Astrocyte (in vitro differentiated cells and primary cell): ENCODE data around the gene DCUN1D1. TPM values are rescaled to one million over a fixed set of nuclear protein-coding genes. Genes with fewer than 3 reads are reported as not detected.
A peak's percentile ranks its signal among the peaks of the same experiment; 100 is the strongest.

ENCODE experiments used
- DNase-seq: peaks from one replicate; pipeline ENCODE4 v3.0.0-alpha.2; 2010; ENCODE audit warnings: low read depth
- FAIRE-seq: peaks from 2 replicates; lab custom pipeline; 2011; peaks lifted over from hg19 to GRCh38; lab: Jason Lieb, UNC
- H2AFZ ChIP-seq: 2 replicates; pipeline ENCODE4 v1.6.0; 2012; ENCODE audit warnings: low read depth, low read length, inconsistent platforms
- H3K27ac ChIP-seq: 2 replicates; pipeline ENCODE4 v1.5.1; 2011; ENCODE audit warnings: low read depth, low read length, inconsistent platforms
- H3K27me3 ChIP-seq: 2 replicates; pipeline ENCODE4 v1.6.0; 2011; ENCODE audit warnings: low read length, inconsistent platforms; ENCODE audit not compliant: insufficient read depth
- H3K36me3 ChIP-seq: 2 replicates; pipeline ENCODE4 v1.5.1; 2011; ENCODE audit warnings: low read length, inconsistent platforms; ENCODE audit not compliant: insufficient read depth
- H3K4me1 ChIP-seq: 2 replicates; pipeline ENCODE4 v1.5.1; 2011; ENCODE audit warnings: low read length, inconsistent platforms; ENCODE audit not compliant: insufficient read depth
- H3K4me2 ChIP-seq: 2 replicates; pipeline ENCODE4 v1.6.0; 2012; ENCODE audit warnings: low read length, inconsistent platforms
- H3K4me3 ChIP-seq: 2 replicates; pipeline ENCODE4 v1.5.1; 2011; ENCODE audit warnings: low read depth, mild to moderate bottlenecking, low read length, inconsistent platforms; ENCODE audit not compliant: insufficient read depth
- H3K79me2 ChIP-seq: 2 replicates; pipeline ENCODE4 v1.6.0; 2012; ENCODE audit warnings: mild to moderate bottlenecking, low read length, inconsistent platforms; ENCODE audit not compliant: insufficient read depth
- H3K9ac ChIP-seq: 2 replicates; pipeline ENCODE4 v1.6.0; 2012; ENCODE audit warnings: mild to moderate bottlenecking, low read length, inconsistent platforms
- H3K9me3 ChIP-seq: 2 replicates; pipeline ENCODE4 v1.5.1; 2012; ENCODE audit warnings: low read depth, mild to moderate bottlenecking, low read length, inconsistent platforms; ENCODE audit not compliant: insufficient read depth
- H4K20me1 ChIP-seq: 2 replicates; pipeline ENCODE4 v1.6.0; 2012; ENCODE audit warnings: low read length, inconsistent platforms; ENCODE audit not compliant: insufficient read depth
- H3K27ac Mint-ChIP-seq: one replicate; pipeline ENCODE4 v1.8.0; 2021; ENCODE audit warnings: mild to moderate bottlenecking, mixed read lengths; ENCODE audit not compliant: unreplicated experiment
- H3K27me3 Mint-ChIP-seq: one replicate; pipeline ENCODE4 v1.8.0; 2021; ENCODE audit warnings: low read depth, mixed read lengths; ENCODE audit not compliant: unreplicated experiment
- H3K36me3 Mint-ChIP-seq: one replicate; pipeline ENCODE4 v1.8.0; 2021; ENCODE audit warnings: low read depth, mixed read lengths; ENCODE audit not compliant: unreplicated experiment
- H3K4me1 Mint-ChIP-seq: one replicate; pipeline ENCODE4 v1.8.0; 2021; ENCODE audit warnings: low read depth, mixed read lengths; ENCODE audit not compliant: unreplicated experiment
- H3K4me3 Mint-ChIP-seq: one replicate; pipeline ENCODE4 v1.8.0; 2021; ENCODE audit warnings: mild to moderate bottlenecking, moderate library complexity, mixed read lengths; ENCODE audit not compliant: unreplicated experiment
- H3K9me3 Mint-ChIP-seq: one replicate; pipeline ENCODE4 v1.8.0; 2021; ENCODE audit warnings: mild to moderate bottlenecking, mixed read lengths; ENCODE audit not compliant: unreplicated experiment
- CTCF ChIP-seq: IDR thresholded peaks from 2 replicates; pipeline ENCODE4 v1.5.1; 2011; ENCODE audit warnings: low read depth, mild to moderate bottlenecking, inconsistent platforms, low read length, moderate library complexity; ENCODE audit not compliant: insufficient read depth
- EZH2 ChIP-seq: IDR thresholded peaks from 2 replicates; pipeline ENCODE4 v1.6.1; 2012; ENCODE audit warnings: mild to moderate bottlenecking, low read length, inconsistent platforms; ENCODE audit not compliant: insufficient read depth
- total RNA-seq: library from RNA; stranded (reverse); gene quantifications from 2 replicates; pipeline ENCODE4 v1.2.1, GENCODE V29; 2021

Gene DCUN1D1
- total RNA-seq, 1 donor from 2014 or later: 50.2 TPM

DNA sequence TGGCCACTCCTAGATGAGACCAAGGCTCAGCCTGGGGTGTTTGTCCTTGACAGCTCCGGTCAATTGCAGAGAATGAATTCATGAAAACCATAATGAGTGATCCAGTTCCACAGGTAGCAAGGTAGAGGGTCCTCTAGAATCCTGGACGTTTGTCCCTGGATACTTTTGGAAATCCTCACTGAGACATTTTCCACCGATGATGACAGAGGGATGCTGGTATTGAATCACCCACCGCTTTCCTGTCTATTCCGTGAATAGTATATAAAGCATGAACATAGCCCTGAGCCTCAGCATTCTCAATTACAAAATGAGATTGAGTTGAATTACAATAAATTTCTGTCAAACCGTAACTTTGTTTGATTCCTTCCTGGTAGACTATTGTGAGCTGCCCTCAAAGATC, 5.7 kb upstream of the DCUN1D1 start:
- TF ChIP-seq EZH2 (no peak), CTCF (no peak)
- Mint-ChIP-seq H3K9me3 (no peaks in the 10 kb centered on the region), H3K27ac (no peak overlapping the region), H3K36me3 (no peaks in the 10 kb centered on the region), H3K27me3 (no peaks in the 10 kb centered on the region), H3K4me1 (no peaks in the 10 kb centered on the region), H3K4me3 (no peak overlapping the region)
- Histone ChIP-seq H4K20me1 (no peaks in the 10 kb centered on the region), H3K27ac (no peak overlapping the region), H3K79me2 (no peaks in the 10 kb centered on the region), H3K4me3 (no peak overlapping the region), H3K4me1 (peaks cover 1% of the 10 kb centered on the region), H3K9me3 (no peaks in the 10 kb centered on the region), H3K4me2 (no peak overlapping the region), H3K9ac (no peak overlapping the region), H2AFZ (peak overlapping the region; percentile 10), H3K36me3 (no peaks in the 10 kb centered on the region), H3K27me3 (no peaks in the 10 kb centered on the region)
- FAIRE-seq (no peak), DNase-seq (no peak)

DNA sequence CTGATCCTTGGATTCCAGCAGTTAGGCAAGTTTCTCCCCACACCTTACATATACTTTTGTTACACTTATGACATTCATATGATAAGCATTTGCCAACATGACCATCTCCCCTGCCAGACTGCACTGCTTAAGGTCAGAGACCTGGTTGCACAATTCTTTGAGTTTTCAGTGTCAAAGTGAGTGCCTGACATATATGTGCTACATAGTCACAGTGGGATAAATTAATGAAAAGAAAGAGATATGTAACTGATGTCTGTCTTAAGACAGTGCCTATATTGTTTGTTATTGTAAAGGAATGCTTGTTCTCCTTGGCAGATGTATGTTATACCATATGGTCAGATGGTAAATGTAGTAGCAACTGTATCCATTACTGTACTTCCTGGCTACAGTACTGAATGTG, 3.5 kb upstream of the DCUN1D1 start:
- DNase-seq (no peak), FAIRE-seq (no peak)
- Histone ChIP-seq H3K79me2 (peaks cover 10% of the 10 kb centered on the region), H3K27ac (no peak overlapping the region), H4K20me1 (peaks cover 8% of the 10 kb centered on the region), H3K9ac (no peak overlapping the region), H3K27me3 (no peaks in the 10 kb centered on the region), H3K4me1 (peaks cover 10% of the 10 kb centered on the region), H2AFZ (no peak overlapping the region), H3K36me3 (no peaks in the 10 kb centered on the region), H3K4me2 (no peak overlapping the region), H3K4me3 (no peak overlapping the region), H3K9me3 (no peaks in the 10 kb centered on the region)
- TF ChIP-seq EZH2: no peak
- no peak for TF ChIP-seq CTCF
- Mint-ChIP-seq H3K27ac (no peak overlapping the region), H3K4me1 (peaks cover 2% of the 10 kb centered on the region), H3K9me3 (no peaks in the 10 kb centered on the region), H3K4me3 (no peak overlapping the region), H3K27me3 (no peaks in the 10 kb centered on the region), H3K36me3 (no peaks in the 10 kb centered on the region)

DNA sequence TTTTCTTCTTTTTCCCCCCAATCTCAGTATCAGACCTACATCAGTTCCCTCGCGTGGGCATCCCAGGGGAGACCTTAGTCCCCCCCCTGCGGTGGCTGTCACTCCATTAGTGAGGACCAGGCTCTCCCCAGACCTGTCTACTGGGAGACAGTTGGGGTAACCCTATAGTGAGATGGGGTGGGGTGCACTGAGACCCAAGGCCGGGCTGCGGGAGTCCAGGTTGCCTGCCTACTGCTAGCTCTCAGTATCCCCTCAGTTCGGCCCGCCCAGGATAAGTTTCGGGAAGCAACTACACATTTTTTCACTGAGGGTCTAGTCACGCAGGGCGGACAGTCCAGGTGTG, 671 bp upstream of the DCUN1D1 start:
- Mint-ChIP-seq H3K27ac (peak overlapping the region; percentile 6), H3K27me3 (no peaks in the 10 kb centered on the region), H3K9me3 (no peaks in the 10 kb centered on the region), H3K4me3 (peak overlapping the region; percentile 87), H3K4me1 (peaks cover 8% of the 10 kb centered on the region), H3K36me3 (no peaks in the 10 kb centered on the region)
- TF ChIP-seq CTCF (no peak), EZH2 (no peak)
- Histone ChIP-seq H3K4me3 (peak overlapping the region; percentile 56), H3K9ac (peak overlapping the region; percentile 80), H3K4me1 (peaks cover 12% of the 10 kb centered on the region), H3K9me3 (no peaks in the 10 kb centered on the region), H2AFZ (peak overlapping the region; percentile 81), H3K4me2 (peak overlapping the region; percentile 87), H3K27ac (no peak overlapping the region), H3K27me3 (no peaks in the 10 kb centered on the region), H3K79me2 (peaks cover 39% of the 10 kb centered on the region), H4K20me1 (peaks cover 29% of the 10 kb centered on the region), H3K36me3 (no peaks in the 10 kb centered on the region)
- no peak for DNase-seq
- FAIRE-seq: no peak
